ENCODE data around the gene GNA14.

DNA sequence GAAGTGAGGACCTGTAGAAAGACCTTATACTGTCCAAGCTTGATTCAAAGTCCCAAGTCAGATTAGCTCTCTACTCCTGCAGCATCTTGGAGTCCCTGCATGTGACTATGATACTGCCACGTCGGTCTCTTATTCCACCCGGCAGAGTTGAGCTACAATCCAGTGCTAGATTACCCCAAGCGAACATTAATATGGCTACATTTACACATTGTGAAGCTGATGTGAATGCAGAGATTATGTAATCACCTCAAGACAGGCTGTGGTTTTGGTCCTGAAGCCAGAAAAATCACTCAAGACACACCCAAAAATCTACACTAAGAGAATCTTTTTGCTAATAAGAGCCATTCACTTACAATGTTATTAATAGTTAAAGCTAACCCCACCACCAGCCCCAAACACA is 116.7 kb downstream of the GNA14 start:
- TF ChIP-seq, protein P1, sequence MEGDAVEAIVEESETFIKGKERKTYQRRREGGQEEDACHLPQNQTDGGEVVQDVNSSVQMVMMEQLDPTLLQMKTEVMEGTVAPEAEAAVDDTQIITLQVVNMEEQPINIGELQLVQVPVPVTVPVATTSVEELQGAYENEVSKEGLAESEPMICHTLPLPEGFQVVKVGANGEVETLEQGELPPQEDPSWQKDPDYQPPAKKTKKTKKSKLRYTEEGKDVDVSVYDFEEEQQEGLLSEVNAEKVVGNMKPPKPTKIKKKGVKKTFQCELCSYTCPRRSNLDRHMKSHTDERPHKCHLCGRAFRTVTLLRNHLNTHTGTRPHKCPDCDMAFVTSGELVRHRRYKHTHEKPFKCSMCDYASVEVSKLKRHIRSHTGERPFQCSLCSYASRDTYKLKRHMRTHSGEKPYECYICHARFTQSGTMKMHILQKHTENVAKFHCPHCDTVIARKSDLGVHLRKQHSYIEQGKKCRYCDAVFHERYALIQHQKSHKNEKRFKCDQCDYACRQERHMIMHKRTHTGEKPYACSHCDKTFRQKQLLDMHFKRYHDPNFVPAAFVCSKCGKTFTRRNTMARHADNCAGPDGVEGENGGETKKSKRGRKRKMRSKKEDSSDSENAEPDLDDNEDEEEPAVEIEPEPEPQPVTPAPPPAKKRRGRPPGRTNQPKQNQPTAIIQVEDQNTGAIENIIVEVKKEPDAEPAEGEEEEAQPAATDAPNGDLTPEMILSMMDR (conservative IDR thresholded peaks at IDR 0.05; ENCODE audit: low read length) = no peak
- TF ChIP-seq EZH2phosphoT487 (IDR thresholded peaks at IDR 0.05; ENCODE audit: borderline replicate concordance, low read depth, low read length) = no peak

Measured in OCI-LY7 (cell line).